Progenitor cell of endocrine pancreas (in vitro differentiated cells): ENCODE measurements around the gene ECEL1. TPM values are rescaled to one million over a fixed set of nuclear protein-coding genes. Genes with fewer than 3 reads are reported as not detected.
"Not testable (repeated sequence)": the region's sequence is repeated elsewhere in the genome, so short reads cannot be mapped to it uniquely, and the experiment has no call there.

Experiments used
- DNase-seq: peaks from one replicate; pipeline ENCODE4 v3.0.0; 2021; ENCODE audit warnings: low spot score; ENCODE audit not compliant: unreplicated experiment
- H3K27ac Mint-ChIP-seq: 2 replicates; pipeline ENCODE4 v1.8.0; 2021; ENCODE audit warnings: mild to moderate bottlenecking, moderate library complexity, mixed read lengths
- H3K27me3 Mint-ChIP-seq: 2 replicates; pipeline ENCODE4 v1.8.0; 2021; ENCODE audit warnings: mixed read lengths
- H3K36me3 Mint-ChIP-seq: 2 replicates; pipeline ENCODE4 v1.8.0; 2022; ENCODE audit warnings: mixed read lengths; ENCODE audit not compliant: insufficient read depth
- H3K4me1 Mint-ChIP-seq: 2 replicates; pipeline ENCODE4 v1.8.0; 2021; ENCODE audit warnings: low read depth, mixed read lengths
- H3K4me3 Mint-ChIP-seq: 2 replicates; pipeline ENCODE4 v1.8.0; 2021; ENCODE audit warnings: low read depth, mild to moderate bottlenecking, moderate library complexity, mixed read lengths
- H3K9me3 Mint-ChIP-seq: 2 replicates; pipeline ENCODE4 v1.8.0; 2021; ENCODE audit warnings: low read depth, mixed read lengths
- total RNA-seq: library from RNA; stranded (reverse); gene quantifications from 2 replicates; pipeline ENCODE4 v1.2.1, GENCODE V29; 2021
- TF ChIP-seq, protein P1 (sequence below): fragments of 200-600 bp; sonication (generic); IDR thresholded peaks from one replicate; pipeline ENCODE4 v1.5.0; 2021; ENCODE audit warnings: antibody characterized with exemption, mild to moderate bottlenecking; ENCODE audit not compliant: unreplicated experiment

ECEL1 gene
- total RNA-seq, 1 donor from 2014 or later, result 2.9 TPM

GRCh38 chr2:232533944-232534710 is 46.5 kb upstream of the ECEL1 start:
- TF ChIP-seq, protein P1, sequence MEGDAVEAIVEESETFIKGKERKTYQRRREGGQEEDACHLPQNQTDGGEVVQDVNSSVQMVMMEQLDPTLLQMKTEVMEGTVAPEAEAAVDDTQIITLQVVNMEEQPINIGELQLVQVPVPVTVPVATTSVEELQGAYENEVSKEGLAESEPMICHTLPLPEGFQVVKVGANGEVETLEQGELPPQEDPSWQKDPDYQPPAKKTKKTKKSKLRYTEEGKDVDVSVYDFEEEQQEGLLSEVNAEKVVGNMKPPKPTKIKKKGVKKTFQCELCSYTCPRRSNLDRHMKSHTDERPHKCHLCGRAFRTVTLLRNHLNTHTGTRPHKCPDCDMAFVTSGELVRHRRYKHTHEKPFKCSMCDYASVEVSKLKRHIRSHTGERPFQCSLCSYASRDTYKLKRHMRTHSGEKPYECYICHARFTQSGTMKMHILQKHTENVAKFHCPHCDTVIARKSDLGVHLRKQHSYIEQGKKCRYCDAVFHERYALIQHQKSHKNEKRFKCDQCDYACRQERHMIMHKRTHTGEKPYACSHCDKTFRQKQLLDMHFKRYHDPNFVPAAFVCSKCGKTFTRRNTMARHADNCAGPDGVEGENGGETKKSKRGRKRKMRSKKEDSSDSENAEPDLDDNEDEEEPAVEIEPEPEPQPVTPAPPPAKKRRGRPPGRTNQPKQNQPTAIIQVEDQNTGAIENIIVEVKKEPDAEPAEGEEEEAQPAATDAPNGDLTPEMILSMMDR, result no peak
- H3K4me3 Mint-ChIP-seq, result no peak overlapping the region
- DNase-seq, result no peak
- H3K27me3 Mint-ChIP-seq, result peaks cover 7% of the 10 kb centered on the region
- no peaks in the 10 kb centered on the region for H3K36me3 Mint-ChIP-seq
- H3K9me3 Mint-ChIP-seq, result no peaks in the 10 kb centered on the region
- H3K27ac Mint-ChIP-seq, result no peak overlapping the region
- no peaks in the 10 kb centered on the region for H3K4me1 Mint-ChIP-seq

DNA sequence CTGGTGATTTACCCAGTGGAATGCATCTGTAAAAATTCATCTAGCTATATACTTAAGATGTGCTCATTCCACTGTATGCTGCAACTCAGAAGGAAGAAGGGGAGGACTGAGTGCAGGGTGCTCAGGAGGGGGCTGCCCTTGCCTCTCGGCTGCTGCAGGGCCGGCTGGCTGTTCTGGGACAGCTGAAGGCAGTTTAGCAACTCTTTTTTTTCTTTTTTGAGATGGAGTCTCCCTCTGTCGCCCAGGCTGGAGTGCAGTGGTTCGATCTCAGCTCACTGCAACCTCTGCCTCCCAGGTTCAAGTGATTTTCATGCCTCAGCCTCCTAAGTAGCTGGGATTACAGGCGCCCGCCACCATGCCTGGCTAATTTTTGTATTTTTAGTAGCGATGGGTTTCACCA is 45.2 kb upstream of the ECEL1 start:
- not testable (repeated sequence) for H3K4me1 Mint-ChIP-seq, DNase-seq, H3K9me3 Mint-ChIP-seq, H3K36me3 Mint-ChIP-seq, H3K4me3 Mint-ChIP-seq
- Mint-ChIP-seq H3K27me3 (peaks cover 16% of the 10 kb centered on the region), H3K27ac (peak overlapping the region; percentile 31)

DNA sequence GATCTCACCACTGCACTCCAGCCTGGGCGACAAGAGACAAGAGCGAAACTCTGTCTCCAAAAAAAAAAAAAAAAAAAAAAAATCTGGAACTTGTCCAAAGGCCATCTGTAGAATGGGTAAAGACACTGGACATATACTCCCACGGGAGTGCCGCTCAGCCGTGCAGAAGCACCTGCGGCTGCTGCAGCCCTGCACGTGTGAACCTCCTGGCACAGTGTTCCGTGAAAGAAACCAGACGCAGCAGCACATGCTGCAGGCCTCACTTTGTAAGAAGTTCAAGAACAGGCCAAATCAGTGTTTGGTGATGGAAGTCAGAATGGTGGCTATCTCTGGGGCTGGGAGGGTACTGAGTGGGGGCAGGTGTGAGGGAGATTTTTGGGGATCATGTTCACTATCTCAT is 44.8 kb upstream of the ECEL1 start:
- H3K36me3 Mint-ChIP-seq, result no peaks in the 10 kb centered on the region
- no peaks in the 10 kb centered on the region for H3K4me1 Mint-ChIP-seq
- DNase-seq, result no peak
- TF ChIP-seq, protein P1, result no peak
- H3K27me3 Mint-ChIP-seq, result peaks cover 18% of the 10 kb centered on the region
- H3K4me3 Mint-ChIP-seq, result no peak overlapping the region
- H3K9me3 Mint-ChIP-seq, result no peaks in the 10 kb centered on the region
- H3K27ac Mint-ChIP-seq, result peak overlapping the region; percentile 31

- TF ChIP-seq, protein P1, result no peak
- DNase-seq, result no peak
- no peaks in the 10 kb centered on the region for H3K4me1 Mint-ChIP-seq
- no peaks in the 10 kb centered on the region for H3K36me3 Mint-ChIP-seq
- no peak overlapping the region for H3K4me3 Mint-ChIP-seq
- no peaks in the 10 kb centered on the region for H3K9me3 Mint-ChIP-seq
- H3K27me3 Mint-ChIP-seq, result peaks cover 24% of the 10 kb centered on the region
- no peak overlapping the region for H3K27ac Mint-ChIP-seq
Observed at GRCh38 chr2:232530626-232531260, 43.1 kb upstream of the ECEL1 start.

GRCh38 chr2:232529806-232530547 is 42.3 kb upstream of the ECEL1 start:
- DNase-seq, result no peak
- no peaks in the 10 kb centered on the region for H3K4me1 Mint-ChIP-seq
- peaks cover 24% of the 10 kb centered on the region for H3K27me3 Mint-ChIP-seq
- no peaks in the 10 kb centered on the region for H3K36me3 Mint-ChIP-seq
- no peaks in the 10 kb centered on the region for H3K9me3 Mint-ChIP-seq
- TF ChIP-seq, protein P1, result no peak
- no peak overlapping the region for H3K27ac Mint-ChIP-seq
- no peak overlapping the region for H3K4me3 Mint-ChIP-seq
